Spleen (tissue), 13 donors: ENCODE data around the gene RB1. TPM values are rescaled to one million over a fixed set of nuclear protein-coding genes. Genes with fewer than 3 reads are reported as not detected.

Experiments used
- DNase-seq: peaks from one replicate; pipeline ENCODE4 v3.0.0-alpha.2; 2020
- H3K27ac ChIP-seq, 8 donors: fragments of 200-600 bp; sonication (generic) in 7 of 8; 1 replicate in 4 of 8; 2 replicates in 4 of 8; pipeline versions ENCODE4 v1.5.0 to v1.8.0; 2016 to 2021; ENCODE audit warnings: inconsistent platforms in 4 of 8, mild to moderate bottlenecking in 4 of 8, moderate library complexity in 1 of 8
- H3K27me3 ChIP-seq, 7 donors: fragments of 200-600 bp; sonication (generic) in 6 of 7; replicated peaks in 1 of 7; 1 replicate in 4 of 7; 2 replicates in 3 of 7; pipeline versions ENCODE4 v1.5.0 to v1.8.0; 2016 to 2021; ENCODE audit warnings: inconsistent platforms in 3 of 7, mild to moderate bottlenecking in 1 of 7
- H3K36me3 ChIP-seq, 6 donors: fragments of 200-600 bp; sonication (generic) in 5 of 6; 1 replicate in 4 of 6; 2 replicates in 2 of 6; pipeline versions ENCODE4 v1.5.0 to v1.8.0; 2016 to 2021; ENCODE audit warnings: inconsistent platforms in 2 of 6
- H3K4me1 ChIP-seq, 6 donors: fragments of 200-600 bp; sonication (generic) in 5 of 6; 1 replicate in 3 of 6; 2 replicates in 3 of 6; pipeline versions ENCODE4 v1.5.0 to v1.8.0; 2016 to 2021; ENCODE audit warnings: inconsistent platforms in 3 of 6
- H3K4me3 ChIP-seq, 8 donors: fragments of 200-600 bp; sonication (generic) in 7 of 8; 1 replicate in 4 of 8; 2 replicates in 4 of 8; pipeline versions ENCODE4 v1.5.0 to v1.8.0; 2016 to 2021; ENCODE audit warnings: inconsistent platforms in 4 of 8, mild to moderate bottlenecking in 4 of 8, moderate library complexity in 2 of 8
- H3K9me3 ChIP-seq, 8 donors: fragments of 200-600 bp; sonication (generic) in 7 of 8; 1 replicate in 4 of 8; 2 replicates in 4 of 8; pipeline versions ENCODE4 v1.5.0 to v1.8.0; 2016 to 2021; ENCODE audit warnings: inconsistent platforms in 4 of 8
- POLR2A ChIP-seq, 3 donors: fragments of 450-650 bp; IDR thresholded peaks; one replicate each; pipeline ENCODE4 v1.5.1; 2017; ENCODE audit warnings: antibody characterized with exemption in 3 of 3, mild to moderate bottlenecking in 1 of 3
- POLR2AphosphoS5 ChIP-seq, 3 donors: sonication (generic); formaldehyde crosslinking; IDR thresholded peaks; one replicate each; pipeline ENCODE4 v1.5.1; 2017; ENCODE audit warnings: antibody characterized with exemption in 3 of 3
- WGBS, 5 donors: extraction: QIAGEN DNeasy Blood & Tissue Kit in 3 of 5; methylation state at CpG; one replicate each; pipeline versions ENCODE4 v1.1.5 to v1.1.7; 2013 to 2018; 5-methylcytosine and 5-hydroxymethylcytosine counted together
- intact Hi-C: fragments of 100-400 bp; cut with DNase I; formaldehyde crosslinking; loops from one replicate; pipeline ENCODE4 v1.15.0; 2023; ENCODE audit warnings: low total_unique reads
- long read RNA-seq, 2 donors: transcript quantifications; one replicate each; lab custom pipeline, GENCODE V29; 2026
- polyA plus RNA-seq, 3 donors: library from polyadenylated mRNA; stranded (reverse); fragments of 200-250 nt; gene quantifications; one replicate each; pipeline ENCODE4 v1.2.1, GENCODE V29; 2013
- total RNA-seq, 7 donors: library from RNA; depleted of rRNA in 3 of 7; stranded (reverse); fragments of >200 nt in 3 of 7; fragmentation: NEBNext Ultra II Directional in 4 of 7; extraction: Animal tissue kit (Norgen Biotek cat#: 25700) in 4 of 7; gene quantifications; one replicate each; pipeline versions ENCODE4 v1.1.0 to v1.2.1, GENCODE V29; 2016 to 2021
- TF ChIP-seq, protein P1 (sequence below), 11 experiments: fragments of 200-600 bp in 7 of 11; fragments of 450-650 bp in 4 of 11; sonication (generic) in 4 of 11; IDR thresholded peaks in 8 of 11; conservative IDR thresholded peaks in 3 of 11; 1 replicate in 7 of 11; 2 replicates in 4 of 11; pipeline versions ENCODE4 v1.4.0 to v1.8.0; 2016 to 2021; ENCODE audit warnings: antibody characterized with exemption in 11 of 11, inconsistent platforms in 4 of 11, mild to moderate bottlenecking in 1 of 11
- donor health status: healthy with polysubstance abuse.
- donor health status: DM: no; HTN: no; CAD: no; lungs with moderate emphysema.
- donor health status: DM: no; HTN: no; CAD: no.
- donor health status: Bipolar disorder and iron deficiency.
- donor health status: healthy.
- donor health status: DM: no; HTN: no; CAD: no.
- donor health status: DM: yes; HTN: yes; CAD: no.

The RB1 gene
- total RNA-seq (10 to 100 TPM; 51.6 to 88.0 (median 67.9) TPM), polyA plus RNA-seq (10 to 100 TPM; 21.3 to 23.2 (median 22.3) TPM)
- long read RNA-seq, donor 1, full-length matches to known transcripts = 17 of 17 reads
- long read RNA-seq, donor 1, partial matches to known transcripts = 0 of 17 reads
- long read RNA-seq, donor 1, other reads (novel, unspliced or antisense) = 0 of 17 reads
- long read RNA-seq, donor 2, full-length matches to known transcripts = 13 of 13 reads
- long read RNA-seq, donor 2, partial matches to known transcripts = 0 of 13 reads
- long read RNA-seq, donor 2, other reads (novel, unspliced or antisense) = 0 of 13 reads

DNA sequence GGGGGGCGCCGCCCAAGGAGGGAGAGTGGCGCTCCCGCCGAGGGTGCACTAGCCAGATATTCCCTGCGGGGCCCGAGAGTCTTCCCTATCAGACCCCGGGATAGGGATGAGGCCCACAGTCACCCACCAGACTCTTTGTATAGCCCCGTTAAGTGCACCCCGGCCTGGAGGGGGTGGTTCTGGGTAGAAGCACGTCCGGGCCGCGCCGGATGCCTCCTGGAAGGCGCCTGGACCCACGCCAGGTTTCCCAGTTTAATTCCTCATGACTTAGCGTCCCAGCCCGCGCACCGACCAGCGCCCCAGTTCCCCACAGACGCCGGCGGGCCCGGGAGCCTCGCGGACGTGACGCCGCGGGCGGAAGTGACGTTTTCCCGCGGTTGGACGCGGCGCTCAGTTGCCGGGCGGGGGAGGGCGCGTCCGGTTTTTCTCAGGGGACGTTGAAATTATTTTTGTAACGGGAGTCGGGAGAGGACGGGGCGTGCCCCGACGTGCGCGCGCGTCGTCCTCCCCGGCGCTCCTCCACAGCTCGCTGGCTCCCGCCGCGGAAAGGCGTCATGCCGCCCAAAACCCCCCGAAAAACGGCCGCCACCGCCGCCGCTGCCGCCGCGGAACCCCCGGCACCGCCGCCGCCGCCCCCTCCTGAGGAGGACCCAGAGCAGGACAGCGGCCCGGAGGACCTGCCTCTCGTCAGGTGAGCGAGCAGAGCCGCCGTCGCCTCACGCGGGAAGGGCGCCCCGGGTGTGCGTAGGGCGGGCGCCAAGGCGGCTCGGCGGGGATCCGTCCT is at the start of gene RB1:
Gene RB1 (plus strand): TSS at position 393 of the 784 bp plus-strand sequence. CDS start 162 bp downstream, at position 555.
- intact Hi-C loops = no loop called here
- TF ChIP-seq, protein P1, sequence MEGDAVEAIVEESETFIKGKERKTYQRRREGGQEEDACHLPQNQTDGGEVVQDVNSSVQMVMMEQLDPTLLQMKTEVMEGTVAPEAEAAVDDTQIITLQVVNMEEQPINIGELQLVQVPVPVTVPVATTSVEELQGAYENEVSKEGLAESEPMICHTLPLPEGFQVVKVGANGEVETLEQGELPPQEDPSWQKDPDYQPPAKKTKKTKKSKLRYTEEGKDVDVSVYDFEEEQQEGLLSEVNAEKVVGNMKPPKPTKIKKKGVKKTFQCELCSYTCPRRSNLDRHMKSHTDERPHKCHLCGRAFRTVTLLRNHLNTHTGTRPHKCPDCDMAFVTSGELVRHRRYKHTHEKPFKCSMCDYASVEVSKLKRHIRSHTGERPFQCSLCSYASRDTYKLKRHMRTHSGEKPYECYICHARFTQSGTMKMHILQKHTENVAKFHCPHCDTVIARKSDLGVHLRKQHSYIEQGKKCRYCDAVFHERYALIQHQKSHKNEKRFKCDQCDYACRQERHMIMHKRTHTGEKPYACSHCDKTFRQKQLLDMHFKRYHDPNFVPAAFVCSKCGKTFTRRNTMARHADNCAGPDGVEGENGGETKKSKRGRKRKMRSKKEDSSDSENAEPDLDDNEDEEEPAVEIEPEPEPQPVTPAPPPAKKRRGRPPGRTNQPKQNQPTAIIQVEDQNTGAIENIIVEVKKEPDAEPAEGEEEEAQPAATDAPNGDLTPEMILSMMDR (IDR thresholded peaks at IDR 0.05 in 8 of 11, conservative IDR thresholded peaks at IDR 0.05 in 3 of 11) = peak in 3 of 11 experiments; percentile 17 to 32 (median 24)
- TF ChIP-seq POLR2AphosphoS5 (IDR thresholded peaks at IDR 0.05) = peak; percentile 99 to 100 (median 99)
- TF ChIP-seq POLR2A (IDR thresholded peaks at IDR 0.05) = peak; percentile 58 to 90 (median 84)
- peaks cover 12 to 53% (median 36%) of the 10 kb centered on the region in 6 donors for H3K4me1 ChIP-seq
- DNase-seq = peak; percentile 98
- peaks cover 0 to 28% (median 11%) of the 10 kb centered on the region in 6 donors for H3K36me3 ChIP-seq
- H3K27me3 ChIP-seq = no peaks in the 10 kb centered on the region
- peak within 1 kb of the TSS; percentile 98 to 100 (median 100) for H3K27ac ChIP-seq
- H3K4me3 ChIP-seq = peak within 1 kb of the TSS; percentile 63 to 94 (median 78)
- 0 to 1% (median 0%) methylated on average over 65 to 96 of the region's 96 CpGs for WGBS, 5 donors
- no peaks in the 10 kb centered on the region for H3K9me3 ChIP-seq

DNA sequence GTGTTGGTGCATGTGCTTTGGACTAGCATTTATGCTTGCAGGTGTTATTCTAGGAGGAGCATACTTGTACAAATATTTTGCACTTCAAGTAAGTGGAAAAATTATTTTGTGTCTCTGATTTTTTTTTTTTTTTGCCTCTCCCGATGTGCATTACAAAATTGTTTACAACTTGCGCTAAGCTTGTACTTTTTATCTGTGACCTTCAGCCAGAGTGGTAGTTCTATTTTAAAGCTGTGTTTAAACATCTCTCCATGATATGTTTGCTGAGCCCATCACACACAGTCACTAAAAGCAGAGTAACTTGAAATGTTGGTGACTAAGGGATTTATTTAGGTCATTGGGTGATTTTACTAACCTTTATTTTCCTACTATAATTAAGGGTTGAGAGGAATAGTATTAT is 49.7 kb upstream of the RB1 start:
- peak overlapping the region in 1 of 8 donors; percentile 10 for H3K27ac ChIP-seq
- no peak overlapping the region for H3K4me3 ChIP-seq
- TF ChIP-seq, protein P1 (IDR thresholded peaks at IDR 0.05 in 8 of 11, conservative IDR thresholded peaks at IDR 0.05 in 3 of 11) = no peak
- TF ChIP-seq POLR2A (IDR thresholded peaks at IDR 0.05) (no peak), POLR2AphosphoS5 (IDR thresholded peaks at IDR 0.05) (no peak)
- peaks cover 4 to 100% (median 49%) of the 10 kb centered on the region in 6 donors for H3K4me1 ChIP-seq
- H3K27me3 ChIP-seq = no peaks in the 10 kb centered on the region
- whole genome bisulfite sequencing, 5 donors = 76 to 92% (median 84%) methylated on average over 2 of the region's 2 CpGs
- intact Hi-C loops = no loop called here
- H3K36me3 ChIP-seq = peaks cover 0 to 81% (median 51%) of the 10 kb centered on the region in 6 donors
- H3K9me3 ChIP-seq = no peaks in the 10 kb centered on the region
- DNase-seq = no peak

DNA sequence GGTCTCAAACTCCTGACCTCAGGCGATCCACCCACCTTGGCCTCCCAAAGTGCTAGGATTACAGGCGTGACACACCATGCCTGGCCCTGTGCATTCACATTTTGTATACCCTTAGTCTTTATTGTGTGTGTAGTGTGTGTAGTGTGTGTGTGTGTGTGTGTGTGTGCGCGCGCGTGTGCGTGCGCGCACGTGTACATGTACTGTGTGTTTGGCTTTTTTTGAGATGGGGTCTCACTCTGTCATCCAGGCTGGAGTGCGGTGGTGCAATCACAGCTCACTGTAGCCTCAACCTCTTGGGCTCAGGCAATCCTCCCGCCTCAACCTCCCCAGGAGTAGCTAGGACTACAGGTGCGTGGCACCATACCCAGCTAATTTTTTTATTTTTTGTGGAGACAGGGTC is 48.5 kb upstream of the RB1 start:
- intact Hi-C loops = no loop called here
- TF ChIP-seq POLR2A (IDR thresholded peaks at IDR 0.05) (no peak), POLR2AphosphoS5 (IDR thresholded peaks at IDR 0.05) (peak in 1 of 3 donors; percentile 10)
- TF ChIP-seq, protein P1 (IDR thresholded peaks at IDR 0.05 in 8 of 11, conservative IDR thresholded peaks at IDR 0.05 in 3 of 11) = no peak
- Histone ChIP-seq H3K27me3 (no peaks in the 10 kb centered on the region), H3K27ac (no peak overlapping the region), H3K36me3 (peaks cover 0 to 91% (median 63%) of the 10 kb centered on the region in 6 donors), H3K9me3 (no peaks in the 10 kb centered on the region), H3K4me3 (no peak overlapping the region), H3K4me1 (peaks cover 4 to 100% (median 38%) of the 10 kb centered on the region in 6 donors)
- WGBS, 5 donors = 89 to 100% (median 95%) methylated on average over 13 of the region's 13 CpGs
- no peak for DNase-seq
